ENCODE results near the gene SLC25A24.

GRCh38 chr1:108149796-108150467 lies 50.2 kb downstream of the SLC25A24 start:
- TF ChIP-seq BHLHE40 (IDR thresholded peaks at IDR 0.05; ENCODE audit: low read length) = no peak
- TF ChIP-seq HMG20B (CRISPR knock-in tag; IDR thresholded peaks at IDR 0.05) = no peak
- TF ChIP-seq RBFOX2 (IDR thresholded peaks at IDR 0.05; ENCODE audit: low read depth, low read length) = no peak
- TF ChIP-seq POLR2A (conservative IDR thresholded peaks at IDR 0.05) = no peak

All from K562 (cell line).